ENCODE measurements around the gene LRRIQ4. TPM values are rescaled to one million over a fixed set of nuclear protein-coding genes. Genes with fewer than 3 reads are reported as not detected.
A peak's percentile ranks its signal among the peaks of the same experiment; 100 is the strongest.

LRRIQ4 gene
- total RNA-seq (2014; rRNA removed; shearing (Covaris generic)) (not detected in 2 replicates), polyA plus RNA-seq (2016; fragmentation: Nextera tagmentation; extraction: Ambion mirVana) (not detected in 2 replicates)

- no peaks in the 10 kb centered on the region for H4K20me1 ChIP-seq (ENCODE audit: insufficient read depth)
- peaks cover 5% of the 10 kb centered on the region; the same call in 1 of the 2 replicates for H3K4me1 ChIP-seq (ENCODE audit: insufficient read depth)
- H3K4me3 ChIP-seq = peak within 1 kb of the TSS; percentile 73
- no peaks in the 10 kb centered on the region for H3K9me3 ChIP-seq (ENCODE audit: low read depth)
- H3K27ac ChIP-seq = peak within 1 kb of the TSS; percentile 89
- TF ChIP-seq EZH2phosphoT487 (IDR thresholded peaks at IDR 0.05; ENCODE audit: insufficient read depth, low read depth) (no peak), EZH2 (IDR thresholded peaks at IDR 0.05; ENCODE audit: insufficient read depth, poor library complexity, severe bottlenecking) (no peak)
- no peaks in the 10 kb centered on the region for H3K9me2 ChIP-seq (ENCODE audit: insufficient read depth)
- peak within 1 kb of the TSS; percentile 97 for H2AFZ ChIP-seq
- in situ Hi-C loops (cut with MboI) = no loop called here
- H3K79me2 ChIP-seq (ENCODE audit: insufficient read depth) = 0 out of 2 replicates have a peak, but pooled peaks cover 3% of the 10 kb centered on the region
- H3F3A ChIP-seq (ENCODE audit: insufficient read depth) = no peaks in the 10 kb centered on the region; the same call in 1 of the 2 replicates
- peak within 1 kb of the TSS; percentile 83 for H3K4me2 ChIP-seq (ENCODE audit: unreplicated experiment)
- H3K9ac ChIP-seq = peak within 1 kb of the TSS; percentile 86
- DNase-seq = peak; percentile 91
- WGBS, 2 experiments (ENCODE audit: low coverage in 1 of 2, low lambda C conversion rate in 2 of 2, missing lambda C conversion rate in 2 of 2) = 1 to 2% methylated on average over 45 to 52 of the region's 56 CpGs
- no peaks in the 10 kb centered on the region for H3K36me3 ChIP-seq (ENCODE audit: low read depth)
- H3K27me3 ChIP-seq (replicated peaks; ENCODE audit: insufficient read depth) = no peaks in the 10 kb centered on the region
Measured at GRCh38 chr3:169812332-169813235, at the start of gene LRRIQ4, which contains the start of gene LRRC34. LRRIQ4 (plus strand) TSS chr3:169812870; CDS start chr3:169821922, 9,052 bp downstream. LRRC34 (minus strand) TSS chr3:169812904; CDS start chr3:169812548, 356 bp downstream.

DNA sequence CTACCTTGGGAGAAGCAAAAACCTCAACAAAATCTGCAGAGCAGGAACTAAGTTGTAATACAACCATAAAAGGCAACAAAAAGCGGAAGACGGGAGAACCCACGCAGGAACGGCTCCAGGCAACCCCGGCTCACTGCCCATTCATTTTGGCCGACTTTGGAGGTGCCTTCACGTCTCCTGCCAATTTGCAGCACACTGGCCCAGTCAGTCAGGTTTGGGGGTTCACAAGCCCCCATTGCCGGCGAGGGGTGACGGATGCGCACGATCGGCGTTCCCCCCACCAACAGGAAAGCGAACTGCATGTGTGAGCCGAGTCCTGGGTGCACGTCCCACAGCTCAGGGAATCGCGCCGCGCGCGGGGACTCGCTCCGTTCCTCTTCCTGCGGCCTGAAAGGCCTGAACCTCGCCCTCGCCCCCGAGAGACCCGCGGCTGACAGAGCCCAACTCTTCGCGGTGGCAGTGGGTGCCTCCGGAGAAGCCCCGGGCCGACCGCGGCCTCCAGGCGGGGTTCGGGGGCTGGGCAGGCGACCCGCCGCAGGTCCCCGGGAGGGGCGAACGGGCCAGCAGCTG lies 48.3 kb upstream of the LRRIQ4 start:
- H3K27me3 ChIP-seq (replicated peaks; ENCODE audit: insufficient read depth) = no peaks in the 10 kb centered on the region
- no peaks in the 10 kb centered on the region for H3K36me3 ChIP-seq (ENCODE audit: low read depth)
- no peak for TF ChIP-seq EZH2phosphoT487 (IDR thresholded peaks at IDR 0.05; ENCODE audit: insufficient read depth, low read depth)
- no peak for TF ChIP-seq EZH2 (IDR thresholded peaks at IDR 0.05; ENCODE audit: insufficient read depth, poor library complexity, severe bottlenecking)
- peak overlapping the region; percentile 74 for H3K27ac ChIP-seq
- H3K79me2 ChIP-seq (ENCODE audit: insufficient read depth) = no peaks in the 10 kb centered on the region
- DNase-seq = peak; percentile 76
- no peaks in the 10 kb centered on the region for H3K9me3 ChIP-seq (ENCODE audit: low read depth)
- 1 to 2% methylated on average over 28 to 32 of the region's 46 CpGs for WGBS, 2 experiments (ENCODE audit: low coverage in 1 of 2, low lambda C conversion rate in 2 of 2, missing lambda C conversion rate in 2 of 2)
- peak overlapping the region; percentile 92 for H2AFZ ChIP-seq
- H3K4me1 ChIP-seq (ENCODE audit: insufficient read depth) = peaks cover 7% of the 10 kb centered on the region
- in situ Hi-C loops (cut with MboI) = no loop called here
- peaks cover 33% of the 10 kb centered on the region for H3F3A ChIP-seq (ENCODE audit: insufficient read depth)
- peak overlapping the region; percentile 82 for H3K4me3 ChIP-seq
- H3K4me2 ChIP-seq (ENCODE audit: unreplicated experiment) = peak overlapping the region; percentile 78
- H3K9ac ChIP-seq = peak overlapping the region; percentile 88
- H3K9me2 ChIP-seq (ENCODE audit: insufficient read depth) = no peaks in the 10 kb centered on the region
- no peaks in the 10 kb centered on the region for H4K20me1 ChIP-seq (ENCODE audit: insufficient read depth)

GRCh38 chr3:169764882-169765612 lies 47.6 kb upstream of the LRRIQ4 start, which contains the start of gene TERC:
TERC (minus strand) TSS chr3:169765060.
- no peaks in the 10 kb centered on the region for H3K9me2 ChIP-seq (ENCODE audit: insufficient read depth)
- peak within 1 kb of the TSS; percentile 88 for H3K9ac ChIP-seq
- TF ChIP-seq EZH2phosphoT487 (IDR thresholded peaks at IDR 0.05; ENCODE audit: insufficient read depth, low read depth) = no peak
- no peak for TF ChIP-seq EZH2 (IDR thresholded peaks at IDR 0.05; ENCODE audit: insufficient read depth, poor library complexity, severe bottlenecking)
- peaks cover under 1% of the 10 kb centered on the region; the same call in 1 of the 2 replicates for H3K4me1 ChIP-seq (ENCODE audit: insufficient read depth)
- H3K4me3 ChIP-seq = peak within 1 kb of the TSS; percentile 82
- peak within 1 kb of the TSS; percentile 78 for H3K4me2 ChIP-seq (ENCODE audit: unreplicated experiment)
- H3K9me3 ChIP-seq (ENCODE audit: low read depth) = no peaks in the 10 kb centered on the region
- peak within 1 kb of the TSS; percentile 92 for H2AFZ ChIP-seq
- no peaks in the 10 kb centered on the region for H3K27me3 ChIP-seq (replicated peaks; ENCODE audit: insufficient read depth)
- in situ Hi-C loops (cut with MboI) = no loop called here
- H3K27ac ChIP-seq = peak within 1 kb of the TSS; percentile 74
- peaks cover 32% of the 10 kb centered on the region for H3F3A ChIP-seq (ENCODE audit: insufficient read depth)
- no peaks in the 10 kb centered on the region for H3K79me2 ChIP-seq (ENCODE audit: insufficient read depth)
- WGBS, 2 experiments (ENCODE audit: low coverage in 1 of 2, low lambda C conversion rate in 2 of 2, missing lambda C conversion rate in 2 of 2) = 14 to 17% methylated on average over 28 to 42 of the region's 42 CpGs
- peak; percentile 93 for DNase-seq
- H3K36me3 ChIP-seq (ENCODE audit: low read depth) = no peaks in the 10 kb centered on the region
- H4K20me1 ChIP-seq (ENCODE audit: insufficient read depth) = no peaks in the 10 kb centered on the region
